Activated CD8-positive, alpha-beta memory T cell treated with anti-CD3 and anti-CD28 coated beads for 48 hours (primary cell): ENCODE data around the gene TNFSF11.

ENCODE experiments used
- DNase-seq, 3 experiments: peaks; one replicate each; pipeline ENCODE4 v3.0.0-alpha.2; 2020; ENCODE audit warnings: low read depth in 2 of 3, low spot score in 2 of 3

TNFSF11 gene, protein sequence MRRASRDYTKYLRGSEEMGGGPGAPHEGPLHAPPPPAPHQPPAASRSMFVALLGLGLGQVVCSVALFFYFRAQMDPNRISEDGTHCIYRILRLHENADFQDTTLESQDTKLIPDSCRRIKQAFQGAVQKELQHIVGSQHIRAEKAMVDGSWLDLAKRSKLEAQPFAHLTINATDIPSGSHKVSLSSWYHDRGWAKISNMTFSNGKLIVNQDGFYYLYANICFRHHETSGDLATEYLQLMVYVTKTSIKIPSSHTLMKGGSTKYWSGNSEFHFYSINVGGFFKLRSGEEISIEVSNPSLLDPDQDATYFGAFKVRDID

DNA sequence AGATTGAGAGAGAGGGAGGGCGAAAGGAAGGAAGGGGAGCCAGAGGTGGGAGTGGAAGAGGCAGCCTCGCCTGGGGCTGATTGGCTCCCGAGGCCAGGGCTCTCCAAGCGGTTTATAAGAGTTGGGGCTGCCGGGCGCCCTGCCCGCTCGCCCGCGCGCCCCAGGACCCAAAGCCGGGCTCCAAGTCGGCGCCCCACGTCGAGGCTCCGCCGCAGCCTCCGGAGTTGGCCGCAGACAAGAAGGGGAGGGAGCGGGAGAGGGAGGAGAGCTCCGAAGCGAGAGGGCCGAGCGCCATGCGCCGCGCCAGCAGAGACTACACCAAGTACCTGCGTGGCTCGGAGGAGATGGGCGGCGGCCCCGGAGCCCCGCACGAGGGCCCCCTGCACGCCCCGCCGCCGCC, at the start of gene TNFSF11:
Gene TNFSF11 (plus strand): TSS at position 142 of the 400 bp plus-strand sequence. CDS start 152 bp downstream, at position 294.
- DNase-seq = peak in 1 of 3 experiments; percentile 4

DNA sequence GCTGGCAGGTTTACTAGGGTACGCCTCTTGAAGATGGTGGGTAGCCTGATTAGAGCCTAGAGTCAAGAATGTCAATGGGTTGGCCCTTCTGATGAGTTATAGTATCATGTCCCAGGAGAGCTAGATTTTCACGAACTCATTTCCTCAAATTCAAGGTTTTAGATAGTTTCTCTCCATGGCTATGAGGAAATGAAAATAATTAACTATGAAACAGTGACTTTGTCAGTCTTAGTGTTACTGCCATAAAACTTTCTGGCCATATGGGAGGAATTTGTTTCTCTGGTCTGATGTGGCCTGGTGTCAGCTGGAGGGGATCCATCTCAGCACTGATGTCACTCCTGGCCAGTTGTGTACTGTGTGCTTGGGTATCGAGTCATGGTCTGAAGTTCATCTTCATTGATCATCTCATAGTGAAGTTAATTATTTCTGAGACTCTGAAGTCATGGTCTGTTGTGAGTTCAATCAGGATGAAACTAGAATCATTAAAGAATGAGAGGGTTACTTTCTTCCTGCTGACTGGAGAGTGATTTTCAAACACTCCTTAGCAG, 49.4 kb upstream of the TNFSF11 start:
- DNase-seq = no peak

DNA sequence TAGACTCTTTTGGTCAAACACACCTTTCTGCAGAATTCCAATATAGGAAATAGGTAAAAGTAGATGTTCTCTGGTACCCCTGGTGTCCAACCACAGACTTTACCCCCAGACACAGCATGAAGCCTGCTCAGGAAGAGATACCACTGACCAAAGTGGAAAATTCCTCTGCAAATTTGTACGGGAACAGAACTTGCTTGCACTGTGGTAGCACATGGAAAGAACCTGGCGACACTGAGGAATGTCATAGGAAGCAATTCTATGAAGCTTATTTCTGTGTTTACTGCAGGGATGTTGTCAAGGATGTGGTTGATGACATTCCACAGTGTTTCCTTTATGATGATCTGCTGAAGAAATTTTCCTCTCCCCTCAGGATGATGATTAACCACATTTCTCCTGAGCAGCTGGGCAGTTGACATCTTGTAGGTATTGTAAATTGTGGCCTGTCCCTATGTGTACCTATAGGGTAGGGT, 48.9 kb upstream of the TNFSF11 start:
- no peak for DNase-seq

DNA sequence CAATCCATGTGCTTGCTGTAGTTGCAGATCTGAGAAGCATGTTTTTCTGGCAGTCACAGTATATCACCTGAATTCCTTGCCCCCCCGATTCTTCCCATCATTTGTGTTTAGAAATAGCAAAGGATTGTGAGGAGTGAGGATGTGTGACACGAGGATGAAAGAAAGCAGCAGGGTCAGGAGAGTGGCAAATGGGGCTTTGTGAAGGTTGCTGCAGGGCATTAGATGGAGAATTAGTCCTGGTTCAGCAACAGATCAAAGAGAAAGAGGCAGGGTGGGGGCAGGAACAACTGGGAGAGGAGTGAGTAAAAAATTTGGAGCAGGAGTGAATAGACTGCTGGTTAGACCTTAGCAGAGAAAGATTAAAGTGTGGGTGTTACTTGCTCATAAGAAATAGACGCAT, 47.7 kb upstream of the TNFSF11 start:
- DNase-seq = no peak

DNA sequence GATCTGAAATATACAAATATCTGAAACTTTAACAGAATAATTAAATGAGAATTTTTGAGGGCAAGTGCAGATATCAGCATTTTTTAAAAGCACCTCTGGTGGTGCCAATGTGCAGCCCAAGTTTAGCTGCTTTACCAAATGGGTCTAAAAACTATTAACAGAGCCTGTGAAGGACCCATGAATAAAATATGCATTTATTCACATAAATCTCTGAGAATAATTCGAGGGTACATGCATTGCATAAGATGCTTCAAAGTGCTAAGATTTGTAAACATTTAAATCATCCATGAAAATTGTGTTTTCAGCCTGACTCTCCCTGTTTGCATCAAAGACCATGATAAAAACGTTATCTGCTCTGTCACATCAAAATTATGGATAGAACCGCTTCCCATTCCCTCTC, 47.1 kb upstream of the TNFSF11 start:
- DNase-seq = no peak

DNA sequence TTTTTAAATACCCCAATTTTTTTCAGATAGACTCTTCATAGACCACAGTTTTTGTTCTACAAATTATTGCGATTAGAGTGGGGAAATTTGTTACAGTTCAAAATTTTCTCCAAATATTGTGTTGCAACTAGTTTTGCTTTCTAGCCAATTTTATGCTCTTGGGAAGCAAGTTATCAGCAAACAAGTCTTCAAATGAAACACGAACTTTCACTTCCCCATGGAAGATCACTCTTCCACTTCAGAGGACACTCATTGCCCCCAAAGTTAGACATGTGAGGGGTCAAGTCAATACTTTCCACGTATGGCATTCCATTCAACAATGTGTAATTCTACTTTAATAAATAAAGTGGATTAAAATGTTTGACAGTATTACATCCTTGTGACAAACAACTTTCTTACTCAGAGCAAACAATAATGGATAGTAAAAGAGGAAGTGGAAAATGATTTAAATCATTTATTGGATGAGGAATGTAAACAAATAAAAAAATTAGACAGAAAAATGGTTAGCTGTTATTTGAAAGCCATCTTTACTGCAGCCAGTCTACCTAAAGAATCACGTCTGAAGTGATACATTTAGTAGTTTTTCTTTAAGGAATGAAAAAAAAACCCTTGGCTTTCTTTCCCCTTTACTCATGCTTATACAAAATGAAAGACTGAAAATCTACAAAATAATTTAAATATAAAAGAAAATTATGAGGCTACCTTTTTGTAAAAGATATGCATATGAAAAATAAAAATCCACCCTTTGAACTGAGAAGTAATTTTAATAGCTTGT, 41.2 kb upstream of the TNFSF11 start:
- no peak for DNase-seq

DNA sequence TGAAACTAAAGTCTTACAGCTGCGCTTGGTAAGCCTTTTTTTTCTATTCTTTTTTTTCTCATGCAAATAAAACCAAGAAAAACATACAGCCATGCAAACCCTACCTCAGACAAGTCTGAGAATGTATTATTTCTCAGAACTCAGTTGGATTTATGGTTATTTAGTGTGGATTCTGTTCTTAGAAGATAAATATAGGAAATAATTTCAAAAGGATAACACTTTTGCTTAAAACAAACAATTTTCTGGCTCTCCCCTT, 40.7 kb upstream of the TNFSF11 start:
- DNase-seq = no peak

DNA sequence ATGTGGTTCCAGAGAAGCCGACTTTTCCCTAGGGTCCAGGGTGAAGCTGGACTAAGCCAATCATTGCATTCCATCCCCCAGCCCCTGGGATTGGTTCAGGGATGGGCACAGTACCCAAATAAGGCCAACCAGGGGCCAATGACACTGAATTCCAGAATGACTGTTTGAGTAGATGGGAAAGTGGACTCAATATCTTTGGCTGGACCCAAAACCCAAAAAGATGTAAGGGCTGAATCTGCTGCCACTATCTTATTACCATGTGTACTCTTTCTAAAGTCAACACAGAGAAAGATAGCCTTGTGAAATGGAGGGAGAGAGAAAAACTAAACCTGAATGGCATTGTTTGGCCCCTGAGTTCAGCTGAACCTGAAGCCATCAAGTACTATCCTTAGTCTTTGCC, 39.2 kb upstream of the TNFSF11 start:
- no peak for DNase-seq

DNA sequence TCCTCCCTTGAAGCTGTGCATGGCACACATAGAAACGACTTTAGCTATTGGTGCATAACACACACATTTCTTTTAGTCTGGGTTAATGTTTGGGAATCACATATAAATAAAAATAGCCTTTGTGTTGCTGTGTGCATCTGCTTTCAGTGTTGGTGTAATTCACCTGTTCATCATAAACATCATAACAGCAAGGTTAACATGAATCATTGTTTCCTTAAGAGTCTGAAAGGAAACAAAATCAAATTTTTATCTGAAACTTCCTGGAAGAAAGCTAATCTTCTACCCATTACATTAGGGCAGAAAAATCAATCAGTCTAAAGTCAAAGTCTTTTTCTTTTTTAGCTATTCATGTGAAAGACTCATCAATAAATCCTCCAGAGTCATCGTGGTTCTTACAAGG, 35.0 kb upstream of the TNFSF11 start:
- no peak for DNase-seq

DNA sequence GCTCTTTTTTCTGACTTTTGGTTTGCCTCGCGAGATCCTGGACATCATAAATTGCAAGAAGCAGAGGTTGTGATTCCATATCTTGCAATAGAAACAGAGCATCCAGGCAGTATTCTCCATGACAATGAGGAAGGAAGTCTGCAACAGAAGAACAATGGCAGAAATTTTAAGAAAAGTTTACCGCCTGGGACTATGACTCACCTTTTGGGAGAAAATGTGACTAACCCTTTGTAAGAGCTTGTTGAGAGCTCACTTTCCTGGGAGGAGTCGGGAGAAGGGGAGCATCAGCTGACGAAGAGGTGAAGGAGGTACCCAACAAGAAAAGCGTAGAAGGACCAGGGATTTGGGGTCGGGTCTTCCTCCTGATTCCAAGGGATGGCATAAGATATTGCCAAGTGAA, 34.3 kb upstream of the TNFSF11 start:
- DNase-seq = no peak

DNA sequence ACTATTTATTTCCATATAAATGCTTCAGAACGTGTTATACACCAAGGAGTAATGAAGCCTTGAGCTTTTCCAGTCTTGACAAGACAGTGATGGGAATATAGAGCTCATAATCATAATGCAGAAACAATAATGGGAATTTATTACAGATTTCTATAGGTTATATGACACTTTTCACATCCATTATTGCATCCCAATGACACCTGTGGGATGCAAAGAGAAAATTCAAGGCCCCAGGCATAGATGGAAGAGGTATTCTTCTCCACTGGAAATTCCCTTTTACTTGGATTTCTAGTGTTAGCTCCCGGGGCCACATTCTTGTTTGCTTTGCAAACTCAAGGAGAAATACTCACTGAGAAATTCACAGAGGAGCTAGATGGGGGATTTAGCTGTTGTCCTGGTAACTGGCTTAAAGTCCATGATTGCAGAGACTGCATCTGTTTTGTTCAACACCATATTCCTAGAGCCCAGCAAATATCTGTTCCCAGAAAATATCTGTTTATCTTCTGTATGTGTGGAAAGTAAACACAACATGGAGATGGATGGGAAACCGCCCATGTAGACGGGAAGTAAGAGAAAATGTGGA, 30.6 kb upstream of the TNFSF11 start:
- DNase-seq = no peak

DNA sequence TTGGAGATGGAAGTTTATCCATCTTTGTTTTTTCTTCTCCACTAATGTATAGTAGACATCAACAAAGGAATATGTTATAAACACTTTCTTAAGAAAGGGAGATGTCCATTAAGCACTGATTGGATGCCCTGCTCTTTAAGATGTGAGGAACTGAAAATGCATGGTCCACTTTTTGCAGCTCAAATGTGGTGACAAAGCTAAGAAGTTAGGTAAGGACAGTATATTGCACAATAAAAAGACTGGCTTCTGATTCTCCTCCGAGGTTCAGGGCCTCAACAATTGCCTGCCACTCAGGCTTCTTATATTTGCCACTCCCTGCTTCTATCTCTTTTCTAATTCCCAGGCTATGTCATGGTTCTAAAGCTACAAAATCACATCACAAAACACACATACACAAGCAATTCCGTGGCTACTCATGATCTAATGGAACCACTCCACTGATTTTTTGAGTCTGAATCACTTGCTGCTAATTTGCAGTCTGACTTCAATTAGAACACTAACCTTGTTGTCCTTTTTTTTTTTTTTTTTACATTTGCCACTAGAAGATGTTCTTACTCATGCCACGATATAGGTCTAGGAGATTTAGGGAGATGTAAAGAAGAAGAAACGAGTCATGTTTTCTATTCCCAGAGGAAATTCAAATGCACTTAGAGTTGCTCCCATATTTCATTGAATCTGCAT, 29.6 kb upstream of the TNFSF11 start:
- no peak for DNase-seq

DNA sequence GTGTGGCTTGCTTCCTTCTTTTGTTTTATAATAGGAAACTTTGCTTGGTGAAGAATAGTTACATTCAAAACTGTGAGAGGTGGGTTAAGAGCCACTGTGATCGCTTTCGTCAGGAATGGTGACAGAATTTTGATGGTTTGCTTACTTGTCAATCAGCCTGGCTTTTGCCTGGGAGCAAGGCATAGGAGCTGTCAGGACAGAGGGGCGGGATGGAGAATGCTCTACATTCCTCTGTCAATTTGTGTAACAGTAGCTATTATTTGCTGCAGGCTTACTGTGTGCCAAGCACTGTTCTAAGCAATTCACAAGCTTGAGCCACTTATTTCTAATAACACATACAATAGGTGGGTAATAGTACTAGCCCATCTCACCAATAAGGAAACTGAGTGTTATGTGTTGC, 28.1 kb upstream of the TNFSF11 start:
- no peak for DNase-seq

DNA sequence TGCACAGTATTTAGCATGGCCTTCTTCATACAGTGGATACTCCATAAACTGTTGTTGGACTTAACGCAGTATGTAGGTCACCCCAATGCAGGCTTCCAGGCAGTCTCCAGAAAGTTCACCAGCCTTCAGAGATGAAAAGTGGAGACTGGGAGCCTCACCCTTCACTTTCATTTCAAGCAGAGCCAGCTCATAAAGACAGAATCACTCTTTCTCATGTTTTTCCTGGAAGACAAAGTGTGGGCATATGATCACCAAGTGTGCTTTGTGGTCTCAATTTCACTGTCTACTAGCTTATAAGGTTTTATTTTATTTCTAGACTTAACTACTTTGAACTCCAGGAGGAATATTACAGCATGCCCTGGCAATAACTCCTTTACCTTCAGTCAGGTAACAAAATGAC, 26.3 kb upstream of the TNFSF11 start:
- no peak for DNase-seq

DNA sequence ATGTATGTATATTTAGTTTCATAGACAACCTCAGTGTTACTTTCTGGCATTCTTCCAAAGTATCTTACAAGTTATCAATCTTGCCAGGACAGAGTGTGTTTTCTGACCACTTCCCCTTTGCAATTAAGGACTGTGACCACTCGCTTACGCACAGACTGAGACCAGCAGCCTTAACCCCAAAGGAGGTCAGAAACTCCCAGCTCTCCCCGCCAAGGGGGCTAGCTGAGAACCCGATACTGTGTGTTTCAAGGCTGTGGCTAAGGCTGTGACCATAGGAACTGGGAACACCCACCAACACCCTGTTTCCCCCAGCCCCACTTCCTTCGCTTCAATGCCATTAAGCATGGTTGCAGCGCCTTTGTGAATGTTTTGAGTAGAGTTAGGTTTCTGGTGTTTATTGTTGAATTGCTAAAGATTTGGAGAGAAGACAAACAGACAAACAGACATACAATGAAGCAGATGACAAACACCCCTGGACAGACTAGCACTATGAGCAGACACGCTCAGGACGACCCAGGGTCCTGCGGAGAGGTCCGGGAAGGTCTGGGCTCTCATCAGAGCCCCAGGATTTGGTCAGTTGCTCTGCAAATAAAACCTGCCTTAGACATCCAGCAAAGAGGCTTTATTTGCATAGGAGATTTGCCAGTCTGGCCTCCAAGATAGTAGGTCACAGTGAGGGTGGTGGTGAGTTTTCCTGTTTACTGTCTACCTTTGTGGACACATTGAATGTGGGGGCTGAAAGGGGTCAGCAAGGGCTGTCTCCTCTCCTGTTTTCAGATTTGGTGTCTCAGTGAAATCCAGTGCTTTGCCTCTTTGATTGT, 25.0 kb upstream of the TNFSF11 start:
- peak in 1 of 3 experiments; percentile 23 for DNase-seq

DNA sequence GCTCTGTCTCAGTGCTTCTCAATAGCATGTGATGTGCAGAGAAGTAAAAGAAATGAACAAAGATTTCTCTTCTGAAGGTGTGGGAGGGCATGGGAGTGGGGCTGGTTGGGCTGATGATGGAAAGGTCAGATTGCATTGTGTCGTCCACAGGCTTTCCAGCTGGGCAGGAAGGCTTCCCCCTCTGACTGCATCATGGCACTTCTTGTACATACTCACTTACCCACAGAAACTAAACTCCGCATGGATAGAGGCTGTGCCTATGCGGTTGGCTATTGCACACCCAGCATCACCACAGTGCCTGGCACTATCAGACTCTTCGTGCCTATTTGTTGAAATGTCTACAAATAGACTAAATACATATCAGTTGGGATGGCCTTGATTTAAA, 24.4 kb upstream of the TNFSF11 start:
- no peak for DNase-seq

DNA sequence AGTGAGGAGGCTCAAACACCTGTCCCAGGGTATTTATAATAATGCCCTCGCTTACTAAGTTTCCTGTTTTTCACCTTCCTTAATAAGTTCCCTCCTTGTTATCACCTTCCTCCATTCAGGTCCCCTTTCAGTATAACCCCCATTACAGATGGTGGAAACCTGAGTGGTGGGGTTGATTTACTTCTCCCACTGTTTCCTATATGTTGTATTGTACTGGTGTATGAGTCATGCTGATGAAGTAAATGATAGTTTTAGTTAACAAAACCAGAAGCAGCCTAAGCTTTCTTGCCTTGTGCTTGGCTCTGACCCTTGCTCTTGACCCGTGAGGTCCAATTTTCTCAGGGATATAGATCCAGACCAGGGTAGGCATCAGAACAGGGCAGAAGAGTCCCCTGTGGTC, 22.3 kb upstream of the TNFSF11 start:
- DNase-seq = no peak

DNA sequence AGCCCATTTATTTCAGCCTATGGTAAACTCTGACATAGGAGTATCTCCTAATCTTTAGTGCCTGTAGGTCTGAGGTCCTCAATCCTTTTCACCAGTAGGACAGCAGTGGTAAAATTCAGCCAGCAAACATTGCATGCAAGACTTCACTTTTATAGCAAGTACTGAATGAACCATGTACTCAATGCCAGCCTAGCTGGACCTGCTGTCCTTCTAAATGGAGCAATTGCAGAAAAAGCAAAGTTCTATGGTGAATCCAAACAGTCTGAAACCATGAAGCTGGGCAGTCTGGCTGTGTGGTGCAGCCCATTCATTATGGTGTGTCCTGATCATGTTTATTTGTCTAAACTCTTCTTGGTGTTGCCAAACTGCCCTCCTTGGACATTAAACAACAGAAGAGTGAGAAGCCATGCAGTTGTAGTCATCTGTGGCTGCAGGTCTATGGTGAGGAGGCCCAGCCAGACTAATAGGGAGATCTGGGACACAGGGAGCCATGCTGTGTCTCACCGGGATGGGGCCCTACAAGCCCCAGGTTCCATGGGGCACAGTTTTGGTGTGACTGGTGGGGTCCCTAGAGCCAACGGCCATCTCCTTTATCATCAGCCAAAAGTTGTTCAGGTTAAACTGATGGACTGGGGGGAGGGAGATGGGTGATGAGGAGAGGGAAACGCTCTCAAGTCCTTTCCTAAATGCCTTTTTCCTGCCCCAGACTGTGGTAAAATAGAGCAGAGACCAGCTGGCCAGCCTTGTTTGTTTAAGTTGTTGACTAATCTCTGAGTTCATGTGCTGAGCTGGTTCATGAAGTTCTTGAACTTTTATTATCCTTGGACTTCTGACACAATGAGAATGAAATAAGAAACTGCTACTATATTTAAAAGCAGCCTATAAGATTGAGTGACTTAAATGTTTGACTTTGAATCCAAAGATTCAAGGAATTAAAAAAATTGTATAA, 20.6 kb upstream of the TNFSF11 start:
- DNase-seq = no peak

DNA sequence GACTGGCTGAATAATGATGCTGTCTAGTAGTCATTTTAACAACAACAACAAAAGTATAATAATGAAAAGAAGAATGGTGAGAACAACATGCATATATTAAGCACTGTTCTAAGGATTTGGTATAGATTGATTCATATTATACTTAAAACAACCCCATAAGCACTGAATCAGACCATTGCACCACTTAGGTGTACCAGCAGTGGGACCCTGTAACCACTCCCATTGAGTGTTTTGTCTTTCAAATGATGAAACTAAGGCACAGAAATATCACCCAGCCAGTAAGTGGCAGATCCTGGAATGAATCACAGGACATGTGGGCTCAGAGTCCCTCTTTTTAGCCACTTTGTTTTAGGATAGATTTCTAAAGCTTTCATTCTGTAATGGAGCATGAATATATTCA, 14.9 kb upstream of the TNFSF11 start:
- DNase-seq = no peak
